ENCODE measurements around the gene CFAP57. TPM values are rescaled to one million over a fixed set of nuclear protein-coding genes. Genes with fewer than 3 reads are reported as not detected.

CFAP57 gene
- total and polyA plus RNA-seq, 2 of the 8 experiments (the other 6 are each of a cell fraction or from before 2014, with no cell fraction given), result 0.20 to 0.80 TPM

- H2BK120ac ChIP-seq (replicated peaks; ENCODE audit: low read depth, low read length), result no peak overlapping the region
- H3K4me3 ChIP-seq (ENCODE audit: extremely low read depth in 1 of 4, insufficient read depth in 2 of 4, low read depth in 3 of 4, low read length in 4 of 4), result no peak overlapping the region
- no peaks in the 10 kb centered on the region for H3K27me3 ChIP-seq (replicated peaks in 1 of 4; ENCODE audit: control insufficient read depth in 3 of 4, extremely low read depth in 1 of 4, insufficient read depth in 3 of 4, low read length in 3 of 4)
- H3K18ac ChIP-seq (ENCODE audit: extremely low read depth, low read length), result no peak overlapping the region
- no peak overlapping the region for H2AFZ ChIP-seq (ENCODE audit: low read length)
- H3K23ac ChIP-seq (ENCODE audit: insufficient read length), result no peak overlapping the region
- H2BK20ac ChIP-seq (ENCODE audit: low read length), result no peak overlapping the region
- ChIA-PET CTCF (ENCODE audit: partially characterized antibody) (interaction anchor here (1.0 kb wide), 1 partner anchor 62 kb away, joined by 3 read pairs; no protein-coding TSS in a partner anchor), POLR2A (ENCODE audit: partially characterized antibody) (no interaction called here)
- no peak overlapping the region for H4K5ac ChIP-seq (ENCODE audit: insufficient read length, low read depth, low read length)
- WGBS, 2 experiments (ENCODE audit: extremely low coverage in 1 of 2, insufficient coverage in 1 of 2, insufficient read length in 1 of 2, insufficient replicate concordance in 2 of 2, low coverage in 1 of 2, low lambda C conversion rate in 2 of 2, missing lambda C conversion rate in 1 of 2), result 94% methylated on average over 9 of the region's 9 CpGs; no CpG with 5 or more reads in 1 of the 2 experiments
- no peaks in the 10 kb centered on the region for H3K4me1 ChIP-seq (replicated peaks in 1 of 4; ENCODE audit: control insufficient read depth in 3 of 4, insufficient read depth in 4 of 4, low read length in 3 of 4)
- H3K79me2 ChIP-seq (ENCODE audit: control insufficient read depth in 1 of 2, insufficient read depth in 2 of 2, low read length in 2 of 2), result no peaks in the 10 kb centered on the region
- H3K9ac ChIP-seq (replicated peaks in 1 of 4; ENCODE audit: extremely low read depth in 1 of 4, low read depth in 3 of 4, low read length in 3 of 4), result no peak overlapping the region
- peaks cover 14 to 20% of the 10 kb centered on the region in 2 experiments; a peak in 3 of 4 replicates for H3K9me3 ChIP-seq (ENCODE audit: insufficient read depth in 2 of 2, low read depth in 1 of 2, low read length in 1 of 2)
- peaks cover 4% of the 10 kb centered on the region; the same call in 1 of the 2 replicates for H3K79me1 ChIP-seq (ENCODE audit: low read depth, low read length)
- H4K20me1 ChIP-seq (replicated peaks in 1 of 2; ENCODE audit: control insufficient read depth in 1 of 2, insufficient read depth in 2 of 2, low read length in 2 of 2), result peaks cover 0 to 2% of the 10 kb centered on the region in 2 experiments
- H4K8ac ChIP-seq (ENCODE audit: extremely low read depth, insufficient read depth, low read length), result no peak overlapping the region
- H2BK5ac ChIP-seq (ENCODE audit: low read depth, low read length), result no peak overlapping the region
- H2AK5ac ChIP-seq (ENCODE audit: low read depth, low read length), result no peak overlapping the region
- H3K36me3 ChIP-seq (ENCODE audit: control insufficient read depth in 2 of 4, insufficient read depth in 4 of 4, low read length in 3 of 4), result peaks cover 0 to 12% (median 1%) of the 10 kb centered on the region in 4 experiments; a peak in 2 of 8 replicates
- FAIRE-seq, result no peak
- H3K27ac ChIP-seq (ENCODE audit: low read depth, low read length), result no peak overlapping the region
- no peak overlapping the region for H3K4me2 ChIP-seq (ENCODE audit: insufficient read depth in 1 of 2, low read depth in 2 of 2, low read length in 2 of 2)
- no peaks in the 10 kb centered on the region for H3K23me2 ChIP-seq (ENCODE audit: low read depth, low read length)
- H3K56ac ChIP-seq (replicated peaks; ENCODE audit: insufficient read length, low read depth, low read length), result no peak overlapping the region
- no peak overlapping the region for H2BK15ac ChIP-seq (ENCODE audit: low read length)
- H3K4ac ChIP-seq (replicated peaks; ENCODE audit: insufficient read length, low read depth, low read length), result no peak overlapping the region
- no peak overlapping the region for H2BK12ac ChIP-seq (ENCODE audit: low read depth, low read length)
- no peak for TF ChIP-seq SIRT6 (IDR thresholded peaks at IDR 0.05; ENCODE audit: low read length)
- TF ChIP-seq SRF (IDR thresholded peaks at IDR 0.05; ENCODE audit: low read depth, low read length), result no peak
- peak; percentile 88; the same call in 1 of the 2 replicates for TF ChIP-seq CEBPB (IDR thresholded peaks at IDR 0.05; ENCODE audit: low read depth, low read length)
- H4K91ac ChIP-seq (replicated peaks; ENCODE audit: insufficient read length, low read length), result no peak overlapping the region
- DNase-seq (ENCODE audit: low read depth in 1 of 2, low spot score in 2 of 2), result no peak
- H3K14ac ChIP-seq (ENCODE audit: insufficient read length), result no peak overlapping the region
Observed at GRCh38 chr1:43135857-43136781, 36.0 kb upstream of the CFAP57 start.

All from H1 (cell line).